Trophoblast cell (in vitro differentiated cells and primary cell): ENCODE data around the gene KCNS1. TPM values are rescaled to one million over a fixed set of nuclear protein-coding genes. Genes with fewer than 3 reads are reported as not detected.
"Not testable (repeated sequence)": the region's sequence is repeated elsewhere in the genome, so short reads cannot be mapped to it uniquely, and the experiment has no call there.

Source experiments
- DNase-seq, 2 donors: peaks; one replicate each; pipeline ENCODE4 v3.0.0-alpha.2; 2016
- H2AFZ ChIP-seq: 2 replicates; pipeline ENCODE4 v1.6.1; 2013; ENCODE audit warnings: low read length, moderate library complexity, mild to moderate bottlenecking; ENCODE audit not compliant: insufficient read depth, poor library complexity
- H2AK5ac ChIP-seq: 2 replicates; pipeline ENCODE4 v1.6.1; 2013; ENCODE audit warnings: mild to moderate bottlenecking, low read length
- H2BK120ac ChIP-seq: 2 replicates; pipeline ENCODE4 v1.6.1; 2013; ENCODE audit warnings: low read length, mild to moderate bottlenecking, moderate library complexity; ENCODE audit not compliant: insufficient read depth, poor library complexity
- H2BK12ac ChIP-seq: 2 replicates; pipeline ENCODE4 v1.6.1; 2013; ENCODE audit warnings: mild to moderate bottlenecking, low read length, moderate library complexity
- H2BK5ac ChIP-seq: 2 replicates; pipeline ENCODE4 v1.6.1; 2013; ENCODE audit warnings: low read length, low read depth, moderate library complexity, mild to moderate bottlenecking; ENCODE audit not compliant: poor library complexity
- H3K14ac ChIP-seq: 2 replicates; pipeline ENCODE4 v1.6.1; 2013; ENCODE audit warnings: mild to moderate bottlenecking, low read length
- H3K18ac ChIP-seq: 2 replicates; pipeline ENCODE4 v1.6.1; 2013; ENCODE audit warnings: mild to moderate bottlenecking, low read length
- H3K23ac ChIP-seq: 2 replicates; pipeline ENCODE4 v1.6.1; 2013; ENCODE audit warnings: low read length
- H3K27ac ChIP-seq: 2 replicates; pipeline ENCODE4 v1.5.1; 2013; ENCODE audit warnings: low read depth, mild to moderate bottlenecking, inconsistent platforms, low read length, moderate library complexity
- H3K27me3 ChIP-seq: 2 replicates; pipeline ENCODE4 v1.6.1; 2013; ENCODE audit warnings: inconsistent platforms, mild to moderate bottlenecking, low read length, moderate library complexity; ENCODE audit not compliant: insufficient read depth
- H3K36me3 ChIP-seq, 2 experiments: 1 replicate in 1 of 2; 2 replicates in 1 of 2; pipeline ENCODE4 v1.6.1; 2013; ENCODE audit warnings: low read length in 2 of 2, mild to moderate bottlenecking in 2 of 2, moderate library complexity in 1 of 2; ENCODE audit not compliant: insufficient read depth in 2 of 2, control insufficient read depth in 1 of 2
- H3K4ac ChIP-seq: 2 replicates; pipeline ENCODE4 v1.6.1; 2013; ENCODE audit warnings: low read depth, mild to moderate bottlenecking, low read length, moderate library complexity
- H3K4me1 ChIP-seq, 2 experiments: 1 replicate in 1 of 2; 2 replicates in 1 of 2; pipeline ENCODE4 v1.6.1; 2013; ENCODE audit warnings: low read length in 2 of 2, mild to moderate bottlenecking in 2 of 2, moderate library complexity in 1 of 2; ENCODE audit not compliant: insufficient read depth in 2 of 2, control insufficient read depth in 1 of 2
- H3K4me2 ChIP-seq: 2 replicates; pipeline ENCODE4 v1.6.1; 2013; ENCODE audit warnings: inconsistent platforms, mild to moderate bottlenecking, low read length, moderate library complexity
- H3K4me3 ChIP-seq: 2 replicates; pipeline ENCODE4 v1.5.1; 2013; ENCODE audit warnings: mild to moderate bottlenecking, low read depth, low read length, inconsistent platforms
- H3K79me1 ChIP-seq: one replicate; pipeline ENCODE4 v1.6.1; 2013; ENCODE audit warnings: low read length
- H3K79me2 ChIP-seq: 2 replicates; pipeline ENCODE4 v1.6.1; 2013; ENCODE audit warnings: low read length, mild to moderate bottlenecking; ENCODE audit not compliant: control insufficient read depth, insufficient read depth, poor library complexity
- H3K9ac ChIP-seq: 2 replicates; pipeline ENCODE4 v1.6.1; 2013; ENCODE audit warnings: mild to moderate bottlenecking, low read length
- H3K9me3 ChIP-seq: 2 replicates; pipeline ENCODE4 v1.6.1; 2013; ENCODE audit warnings: low read depth, mild to moderate bottlenecking, control low read depth, inconsistent platforms, low read length; ENCODE audit not compliant: insufficient read depth
- H4K12ac ChIP-seq: 2 replicates; pipeline ENCODE4 v1.6.1; 2013; ENCODE audit warnings: low read depth, mild to moderate bottlenecking, low read length, moderate library complexity
- H4K8ac ChIP-seq: 2 replicates; pipeline ENCODE4 v1.6.1; 2013; ENCODE audit warnings: low read depth, mild to moderate bottlenecking, low read length, moderate library complexity
- H4K91ac ChIP-seq: one replicate; pipeline ENCODE4 v1.6.1; 2013; ENCODE audit warnings: low read depth, mild to moderate bottlenecking, low read length, moderate library complexity
- WGBS: extraction: QIAGEN DNeasy Blood & Tissue Kit; methylation state at CpG from one replicate; pipeline ENCODE4 v1.1.7; 2013; ENCODE audit warnings: missing lambda C conversion rate; ENCODE audit not compliant: insufficient read length, insufficient coverage; ENCODE audit errors: extremely low coverage; 5-methylcytosine and 5-hydroxymethylcytosine counted together
- polyA plus RNA-seq: library from polyadenylated mRNA; stranded (reverse); fragments of 200-250 nt; gene quantifications from 2 replicates; pipeline ENCODE4 v1.2.3, GENCODE V29; 2013

KCNS1 gene, protein sequence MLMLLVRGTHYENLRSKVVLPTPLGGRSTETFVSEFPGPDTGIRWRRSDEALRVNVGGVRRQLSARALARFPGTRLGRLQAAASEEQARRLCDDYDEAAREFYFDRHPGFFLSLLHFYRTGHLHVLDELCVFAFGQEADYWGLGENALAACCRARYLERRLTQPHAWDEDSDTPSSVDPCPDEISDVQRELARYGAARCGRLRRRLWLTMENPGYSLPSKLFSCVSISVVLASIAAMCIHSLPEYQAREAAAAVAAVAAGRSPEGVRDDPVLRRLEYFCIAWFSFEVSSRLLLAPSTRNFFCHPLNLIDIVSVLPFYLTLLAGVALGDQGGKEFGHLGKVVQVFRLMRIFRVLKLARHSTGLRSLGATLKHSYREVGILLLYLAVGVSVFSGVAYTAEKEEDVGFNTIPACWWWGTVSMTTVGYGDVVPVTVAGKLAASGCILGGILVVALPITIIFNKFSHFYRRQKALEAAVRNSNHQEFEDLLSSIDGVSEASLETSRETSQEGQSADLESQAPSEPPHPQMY
- polyA plus RNA-seq = 6.1 and 6.8 TPM in 2 replicates

DNA sequence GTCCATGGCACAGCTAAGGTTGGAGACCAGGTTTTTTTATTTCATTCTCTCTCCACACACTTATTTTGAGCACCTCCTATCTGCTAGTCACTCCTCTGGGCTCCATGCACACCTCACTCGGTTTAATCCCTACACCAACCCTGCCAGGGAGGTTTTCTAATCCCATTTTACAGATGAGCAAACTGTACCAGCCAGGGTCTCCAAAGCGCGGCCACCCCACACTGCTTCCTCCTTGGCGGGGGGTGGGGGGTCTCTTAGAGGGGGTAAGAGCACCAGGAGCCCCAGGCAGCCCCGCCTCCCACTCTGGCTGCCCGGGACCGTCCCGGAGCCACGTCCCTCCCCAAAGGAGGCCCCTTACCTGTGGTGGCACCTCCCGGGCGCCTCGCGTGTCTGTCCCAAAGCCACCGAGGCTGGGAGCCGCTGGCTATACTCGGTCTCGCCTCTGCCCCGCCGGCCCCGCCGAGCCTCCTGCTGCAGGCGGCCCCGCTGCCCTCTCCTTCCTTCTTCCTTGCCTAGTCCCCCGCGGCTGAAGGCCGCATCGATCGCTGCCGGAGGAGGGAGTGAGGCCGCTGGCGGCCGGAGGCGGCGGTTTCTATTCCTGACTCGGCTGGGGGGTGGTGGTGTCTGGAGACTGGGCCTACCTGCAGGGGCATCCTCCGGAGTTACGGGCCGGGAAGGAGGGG is at the start of gene KCNS1:
Gene KCNS1, minus strand, starts transcription at position 565 of the 683 bp plus-strand sequence. CDS start 1,891 bp downstream, outside the sequence.
- no peaks in the 10 kb centered on the region for H3K79me2 ChIP-seq
- peaks cover 5% of the 10 kb centered on the region for H3K79me1 ChIP-seq
- no peaks in the 10 kb centered on the region for H3K27me3 ChIP-seq
- peak within 1 kb of the TSS; percentile 79 for H4K12ac ChIP-seq
- peak within 1 kb of the TSS; percentile 83 for H4K91ac ChIP-seq
- H4K8ac ChIP-seq = peak within 1 kb of the TSS; percentile 89
- H3K27ac ChIP-seq = no peak within 1 kb of the TSS
- no peak for DNase-seq
- peaks cover 6% of the 10 kb centered on the region for H3K9me3 ChIP-seq
- peak within 1 kb of the TSS; percentile 58 for H3K4me2 ChIP-seq
- peaks cover 7 to 10% of the 10 kb centered on the region in 2 experiments for H3K36me3 ChIP-seq
- WGBS = no CpG with 5 or more reads among the region's 38 CpGs
- H3K18ac ChIP-seq = peak within 1 kb of the TSS; percentile 62
- H2BK12ac ChIP-seq = peak within 1 kb of the TSS; percentile 70
- H2BK5ac ChIP-seq = peak within 1 kb of the TSS; percentile 55
- peaks cover 0 to 8% of the 10 kb centered on the region in 2 experiments for H3K4me1 ChIP-seq
- H3K4me3 ChIP-seq = peak within 1 kb of the TSS; percentile 53
- H2AK5ac ChIP-seq = peak within 1 kb of the TSS; percentile 5
- peak within 1 kb of the TSS; percentile 90 for H2AFZ ChIP-seq
- peak within 1 kb of the TSS; percentile 70 for H2BK120ac ChIP-seq
- no peak within 1 kb of the TSS for H3K23ac ChIP-seq
- peak within 1 kb of the TSS; percentile 74 for H3K14ac ChIP-seq
- peak within 1 kb of the TSS; percentile 41 for H3K4ac ChIP-seq
- H3K9ac ChIP-seq = no peak within 1 kb of the TSS

DNA sequence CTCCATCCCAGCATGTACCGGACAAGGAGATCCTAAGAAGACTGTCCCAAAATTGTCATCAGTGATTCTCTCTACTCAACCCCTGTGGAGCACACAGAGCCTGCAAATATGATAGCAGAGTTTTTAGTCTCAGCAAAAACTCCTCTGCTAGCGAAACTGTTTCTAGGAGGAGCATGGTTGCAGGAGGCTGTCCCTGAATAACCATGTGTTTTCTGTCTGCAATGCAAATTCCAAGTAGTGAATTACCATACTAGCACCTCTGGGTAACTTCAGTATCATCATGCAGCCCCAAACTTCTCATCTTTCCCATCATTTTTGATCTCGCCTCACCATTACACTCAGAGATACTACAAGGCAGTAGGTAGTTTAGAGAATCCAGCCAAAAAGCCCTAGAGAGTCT is 48.1 kb upstream of the KCNS1 start:
- no CpG with 5 or more reads among the region's 3 CpGs for WGBS
- H3K4me3 ChIP-seq = no peak overlapping the region
- no peak overlapping the region for H3K4me2 ChIP-seq
- no peaks in the 10 kb centered on the region for H3K36me3 ChIP-seq
- no peak overlapping the region for H3K27ac ChIP-seq
- no peaks in the 10 kb centered on the region for H3K79me1 ChIP-seq
- no peaks in the 10 kb centered on the region for H3K79me2 ChIP-seq
- no peak overlapping the region for H4K12ac ChIP-seq
- no peak overlapping the region for H3K23ac ChIP-seq
- H3K4me1 ChIP-seq = no peaks in the 10 kb centered on the region
- no peak overlapping the region for H3K4ac ChIP-seq
- H4K91ac ChIP-seq = no peak overlapping the region
- H3K9me3 ChIP-seq = no peaks in the 10 kb centered on the region
- no peak overlapping the region for H2BK5ac ChIP-seq
- H3K14ac ChIP-seq = no peak overlapping the region
- no peak overlapping the region for H4K8ac ChIP-seq
- H2AFZ ChIP-seq = no peak overlapping the region
- DNase-seq = no peak
- no peak overlapping the region for H2BK12ac ChIP-seq
- no peaks in the 10 kb centered on the region for H3K27me3 ChIP-seq
- no peak overlapping the region for H3K18ac ChIP-seq
- no peak overlapping the region for H2AK5ac ChIP-seq
- H2BK120ac ChIP-seq = no peak overlapping the region
- H3K9ac ChIP-seq = no peak overlapping the region

DNA sequence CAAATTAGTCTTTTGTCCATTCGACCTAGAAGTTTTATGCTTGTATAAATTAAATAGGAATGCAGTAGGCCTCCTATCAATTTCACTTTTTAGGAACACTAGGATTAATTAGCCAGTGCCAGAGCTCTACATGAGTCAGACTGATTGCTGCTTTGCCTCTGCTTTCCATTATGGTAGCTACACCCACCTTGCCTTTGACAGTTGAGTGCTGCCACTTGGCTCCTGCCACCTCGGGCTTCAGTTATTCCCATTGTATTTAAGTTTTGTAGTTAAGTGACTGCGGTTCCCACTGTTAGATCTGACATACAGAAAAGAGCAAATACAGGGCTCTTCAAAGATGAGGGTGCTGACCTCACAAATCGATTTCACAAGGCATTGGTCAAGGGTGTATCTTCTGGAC is 39.9 kb upstream of the KCNS1 start:
- Histone ChIP-seq H4K91ac (no peak overlapping the region), H3K27me3 (no peaks in the 10 kb centered on the region), H3K9me3 (peaks cover 2% of the 10 kb centered on the region), H3K79me2 (no peaks in the 10 kb centered on the region), H3K4me1 (no peaks in the 10 kb centered on the region), H3K9ac (no peak overlapping the region), H3K27ac (no peak overlapping the region), H3K36me3 (no peaks in the 10 kb centered on the region), H3K4me3 (no peak overlapping the region), H2BK120ac (no peak overlapping the region), H3K23ac (no peak overlapping the region), H2AK5ac (no peak overlapping the region), H4K8ac (no peak overlapping the region), H2BK12ac (no peak overlapping the region), H2BK5ac (no peak overlapping the region), H3K79me1 (no peaks in the 10 kb centered on the region), H3K4me2 (no peak overlapping the region), H4K12ac (no peak overlapping the region), H2AFZ (no peak overlapping the region), H3K14ac (no peak overlapping the region), H3K18ac (no peak overlapping the region), H3K4ac (no peak overlapping the region)
- WGBS = no CpG with 5 or more reads among the region's 4 CpGs
- no peak for DNase-seq

DNA sequence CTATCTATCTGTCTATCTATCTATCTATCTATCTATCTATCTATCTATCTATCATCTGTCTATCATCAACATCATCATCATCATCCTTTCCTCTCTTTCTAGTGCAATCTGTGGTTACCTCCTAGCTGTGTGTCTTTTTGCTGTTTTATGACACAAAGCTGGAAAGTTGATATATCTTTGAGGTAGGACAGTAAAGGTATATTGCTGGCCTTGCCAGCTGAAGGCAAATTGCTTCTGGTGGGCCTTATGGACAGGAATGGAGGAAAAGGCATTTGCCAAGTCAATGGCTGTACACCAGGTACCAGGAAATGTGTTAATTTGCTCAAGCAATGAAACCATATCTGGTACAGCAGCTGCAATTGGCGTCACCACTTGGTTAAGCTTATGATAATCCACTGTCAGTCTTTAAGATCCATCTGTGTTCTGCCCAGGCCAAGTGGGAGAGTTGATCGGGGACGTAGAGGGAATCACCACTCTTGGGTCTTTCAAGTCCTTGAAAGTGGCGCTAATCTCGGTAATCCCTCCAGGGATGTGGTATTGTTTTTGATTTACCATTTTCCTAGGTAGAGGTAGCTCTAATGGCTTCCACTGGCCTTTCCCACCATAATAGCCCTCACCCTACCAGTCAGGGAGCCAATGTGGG is 38.9 kb upstream of the KCNS1 start:
- WGBS = no CpG with 5 or more reads among the region's 5 CpGs

More for the DNA sequence above, 38.9 kb upstream of the KCNS1 start:
- not testable (repeated sequence) for H3K4me3 ChIP-seq, H3K9ac ChIP-seq, H4K8ac ChIP-seq, H3K27ac ChIP-seq, DNase-seq, H3K79me1 ChIP-seq, H3K79me2 ChIP-seq, H4K12ac ChIP-seq, H3K18ac ChIP-seq, H3K14ac ChIP-seq, H4K91ac ChIP-seq, H3K9me3 ChIP-seq, H2BK5ac ChIP-seq, H3K23ac ChIP-seq, H2BK12ac ChIP-seq, H2AFZ ChIP-seq, H2BK120ac ChIP-seq, H3K4me1 ChIP-seq, H3K4me2 ChIP-seq, H2AK5ac ChIP-seq, H3K36me3 ChIP-seq, H3K27me3 ChIP-seq, H3K4ac ChIP-seq
